Activated naive CD8-positive, alpha-beta T cell treated with anti-CD3 and anti-CD28 coated beads, Interleukin-2, amount 10 ng/mL, durations not matched to agents 7 days and 5 days (primary cell): ENCODE data around the gene MBD3L2. TPM values are rescaled to one million over a fixed set of nuclear protein-coding genes. Genes with fewer than 3 reads are reported as not detected.
"Not testable (repeated sequence)": the region's sequence is repeated elsewhere in the genome, so short reads cannot be mapped to it uniquely, and the experiment has no call there.

Source experiments
- ATAC-seq: fragments of 150-1000 bp; cut with Tn5 transposase; one replicate; pipeline ENCODE4 v1.10.0; 2021; ENCODE audit warnings: low read depth, moderate library complexity
- POLR2A ChIA-PET: fragments of 350-600 bp; sonication (Branson Sonifier 250); formaldehyde crosslinking; loops from one replicate; lab custom pipeline; 2021; ENCODE audit warnings: antibody characterized with exemption; lab: Charles Lee
- DNase-seq: peaks from one replicate; pipeline ENCODE4 v3.0.0; 2021
- H3K27ac Mint-ChIP-seq: one replicate; pipeline ENCODE4 v1.8.0; 2022; ENCODE audit warnings: mild to moderate bottlenecking, mixed read lengths
- H3K27me3 Mint-ChIP-seq: one replicate; pipeline ENCODE4 v1.8.0; 2022; ENCODE audit warnings: mild to moderate bottlenecking, moderate library complexity, mixed read lengths
- H3K36me3 Mint-ChIP-seq: one replicate; pipeline ENCODE4 v1.8.0; 2021; ENCODE audit warnings: mild to moderate bottlenecking, mixed read lengths
- H3K4me1 Mint-ChIP-seq: one replicate; pipeline ENCODE4 v1.8.0; 2021; ENCODE audit warnings: mixed read lengths
- H3K4me3 Mint-ChIP-seq: one replicate; pipeline ENCODE4 v1.8.0; 2022; ENCODE audit warnings: mild to moderate bottlenecking, moderate library complexity, mixed read lengths
- H3K9me3 Mint-ChIP-seq: one replicate; pipeline ENCODE4 v1.8.0; 2021; ENCODE audit warnings: mixed read lengths
- total RNA-seq, 2 experiments: library from RNA; stranded (reverse); gene quantifications; one replicate each; pipeline ENCODE4 v1.2.3, GENCODE V29; 2021

Gene MBD3L2
- total RNA-seq: not detected

DNA sequence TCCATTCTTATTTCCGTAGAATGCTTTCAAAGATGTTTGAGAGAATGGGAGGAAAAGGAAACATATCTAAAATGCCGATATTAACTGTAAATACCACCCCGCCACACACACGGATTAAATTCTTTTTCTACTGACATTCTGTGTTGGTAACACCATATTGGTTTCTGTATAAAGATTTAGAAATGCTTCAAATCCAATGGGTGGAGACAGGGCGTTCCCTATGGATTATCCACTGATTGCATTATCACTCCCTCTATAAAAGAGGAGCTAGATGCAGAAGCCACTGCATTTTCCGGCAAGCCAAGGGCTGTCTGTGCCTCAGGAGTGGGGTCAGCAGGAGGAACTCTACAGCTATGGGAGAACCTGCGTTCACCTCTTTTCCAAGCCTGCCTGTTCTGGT, at the start of gene MBD3L2:
TSS of gene MBD3L2 (plus strand) at position 301 of the 400 bp plus-strand sequence. CDS start at position 354, 53 bp downstream.
- H3K4me1 Mint-ChIP-seq, DNase-seq, ATAC-seq, H3K9me3 Mint-ChIP-seq, H3K36me3 Mint-ChIP-seq, H3K27ac Mint-ChIP-seq, H3K4me3 Mint-ChIP-seq, POLR2A ChIA-PET, H3K27me3 Mint-ChIP-seq: not testable (repeated sequence)

DNA sequence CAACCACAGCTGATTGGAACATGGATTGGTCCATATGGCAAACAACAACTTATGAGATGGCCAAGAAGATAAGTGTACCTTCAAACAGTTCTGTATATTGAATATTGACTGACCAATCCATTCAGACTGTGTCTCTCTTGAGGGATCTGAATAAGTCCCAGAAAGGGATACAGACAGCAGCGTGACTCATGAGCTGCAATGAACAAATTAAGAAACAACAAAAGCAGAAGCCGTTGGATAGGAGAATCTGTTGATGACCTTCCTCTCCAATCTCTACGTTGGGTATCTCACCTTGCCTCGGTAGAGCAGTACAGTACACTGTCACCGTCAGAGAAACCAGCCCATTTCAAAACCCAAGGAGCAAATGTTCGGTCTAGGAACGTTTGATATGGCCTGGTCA, 49.2 kb upstream of the MBD3L2 start:
- POLR2A ChIA-PET: no interaction called here
- Mint-ChIP-seq H3K36me3 (peaks cover 4% of the 10 kb centered on the region), H3K27me3 (no peaks in the 10 kb centered on the region)

DNA sequence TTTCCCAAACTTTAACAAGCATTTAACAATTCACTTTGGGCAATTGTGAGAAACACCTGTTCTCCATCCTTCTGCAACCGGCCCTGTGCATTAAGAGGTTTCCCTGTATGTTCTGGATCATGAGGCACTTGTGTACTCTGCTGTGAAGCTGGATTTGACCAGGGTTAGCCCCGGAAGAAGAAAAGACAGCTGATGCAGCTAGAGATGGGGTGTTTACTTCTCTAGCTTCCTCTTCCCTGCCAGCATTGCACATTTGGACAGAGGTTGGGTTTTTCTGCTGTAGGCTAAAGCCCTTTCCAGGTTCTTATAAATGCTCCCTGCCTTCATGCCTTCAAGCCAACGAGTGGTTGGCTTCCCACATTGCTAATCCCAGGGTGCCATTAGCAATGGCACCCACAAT, 48.8 kb upstream of the MBD3L2 start:
- ATAC-seq: no peak
- Mint-ChIP-seq H3K9me3 (peaks cover 6% of the 10 kb centered on the region), H3K4me1 (peaks cover 6% of the 10 kb centered on the region), H3K36me3 (peaks cover 2% of the 10 kb centered on the region), H3K27ac (no peak overlapping the region), H3K27me3 (no peaks in the 10 kb centered on the region), H3K4me3 (no peak overlapping the region)
- POLR2A ChIA-PET: no interaction called here
- no peak for DNase-seq

More for the DNA sequence above, 49.2 kb upstream of the MBD3L2 start:
- ATAC-seq (no peak), DNase-seq (no peak)
- Mint-ChIP-seq H3K4me3 (no peak overlapping the region), H3K4me1 (peaks cover 6% of the 10 kb centered on the region), H3K9me3 (peaks cover 10% of the 10 kb centered on the region), H3K27ac (no peak overlapping the region)

DNA sequence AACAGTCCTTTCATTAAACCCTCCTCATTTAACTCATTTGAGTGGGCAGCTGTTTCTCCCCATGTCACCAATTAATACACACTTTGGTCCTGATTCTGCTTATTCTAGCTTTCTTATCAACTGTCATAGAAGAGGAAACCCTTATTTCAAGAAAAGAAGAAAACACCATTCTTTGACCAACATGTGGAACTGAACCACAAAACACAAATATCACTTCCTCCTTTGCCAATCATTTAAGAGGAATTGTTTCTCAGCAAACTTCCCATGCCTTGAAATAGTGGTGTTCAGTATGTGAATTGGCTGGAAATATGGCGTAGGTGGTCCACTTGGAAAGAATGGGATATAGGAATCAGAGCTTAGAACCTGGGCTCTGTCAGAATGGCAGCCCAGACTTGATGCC, 48.3 kb upstream of the MBD3L2 start:
- no peaks in the 10 kb centered on the region for H3K36me3 Mint-ChIP-seq
- POLR2A ChIA-PET: no interaction called here
- H3K4me1 Mint-ChIP-seq: peaks cover 6% of the 10 kb centered on the region
- no peak overlapping the region for H3K27ac Mint-ChIP-seq
- H3K9me3 Mint-ChIP-seq: peaks cover 3% of the 10 kb centered on the region
- ATAC-seq: no peak
- DNase-seq: no peak
- H3K27me3 Mint-ChIP-seq: no peaks in the 10 kb centered on the region
- H3K4me3 Mint-ChIP-seq: no peak overlapping the region

DNA sequence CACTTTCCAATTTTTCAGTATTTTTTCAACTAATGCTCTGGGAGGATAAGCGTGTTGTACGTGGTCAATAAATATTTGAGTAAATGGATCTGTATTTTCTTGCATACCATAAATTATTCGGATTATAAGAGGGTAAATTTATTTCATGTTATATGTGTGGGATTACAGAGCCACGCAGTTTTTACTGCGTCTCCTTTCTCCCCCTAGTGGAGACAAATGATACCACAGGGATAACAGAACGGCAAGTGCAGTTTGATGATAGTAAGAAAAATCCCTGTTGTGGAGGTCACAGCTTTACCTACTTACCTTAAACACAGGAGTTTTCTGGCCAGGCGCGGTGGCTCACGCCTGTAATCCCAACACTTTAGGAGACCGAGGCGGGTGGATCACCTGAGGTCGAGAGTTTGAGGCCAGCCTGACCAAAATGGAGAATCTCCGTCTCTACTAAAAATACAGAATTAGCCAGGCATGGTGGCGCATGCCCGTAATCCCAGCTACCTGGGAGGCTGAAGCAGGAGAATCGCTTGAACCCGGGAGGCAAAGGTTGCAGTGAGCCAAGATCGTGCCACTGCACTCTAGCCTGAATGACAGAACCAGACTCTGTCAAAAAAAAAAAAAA, 44.7 kb upstream of the MBD3L2 start:
- no peak for DNase-seq
- peaks cover 16% of the 10 kb centered on the region for H3K4me1 Mint-ChIP-seq
- POLR2A ChIA-PET: no interaction called here
- H3K27ac Mint-ChIP-seq: no peak overlapping the region
- no peak for ATAC-seq
- no peaks in the 10 kb centered on the region for H3K9me3 Mint-ChIP-seq
- no peaks in the 10 kb centered on the region for H3K36me3 Mint-ChIP-seq
- no peaks in the 10 kb centered on the region for H3K27me3 Mint-ChIP-seq
- H3K4me3 Mint-ChIP-seq: no peak overlapping the region

DNA sequence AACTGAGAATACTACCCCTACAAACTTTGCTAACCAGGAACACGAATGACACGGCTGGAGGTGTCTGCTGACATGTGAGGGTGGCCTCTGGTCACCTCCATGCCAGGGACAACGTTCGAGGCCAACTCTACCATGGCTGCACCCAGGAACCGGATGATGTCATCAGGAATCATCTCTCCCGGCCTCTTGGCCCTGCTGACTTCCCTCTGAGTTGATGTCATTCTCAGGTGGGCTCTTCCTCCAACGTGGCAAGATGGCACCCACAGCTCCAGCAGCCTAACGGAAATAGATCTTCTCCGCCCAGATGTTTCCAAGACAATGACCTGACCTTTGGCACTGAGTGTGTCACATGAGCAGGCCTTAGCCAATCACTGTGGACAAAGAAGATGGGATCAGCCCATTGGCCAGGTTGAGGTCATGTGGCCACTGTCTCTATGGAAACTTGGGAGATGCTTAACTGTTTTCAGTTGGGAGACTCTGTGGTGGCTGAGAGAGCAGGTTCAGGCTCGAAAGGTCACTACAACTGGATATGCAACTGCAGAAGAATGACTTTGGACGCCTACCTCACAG, 42.9 kb upstream of the MBD3L2 start:
- POLR2A ChIA-PET: no interaction called here
- H3K4me3 Mint-ChIP-seq: no peak overlapping the region
- H3K36me3 Mint-ChIP-seq: no peaks in the 10 kb centered on the region
- H3K4me1 Mint-ChIP-seq: peaks cover 18% of the 10 kb centered on the region
- ATAC-seq (no peak), DNase-seq (no peak)
- H3K27ac Mint-ChIP-seq: no peak overlapping the region
- H3K27me3 Mint-ChIP-seq: no peaks in the 10 kb centered on the region
- peaks cover 3% of the 10 kb centered on the region for H3K9me3 Mint-ChIP-seq

DNA sequence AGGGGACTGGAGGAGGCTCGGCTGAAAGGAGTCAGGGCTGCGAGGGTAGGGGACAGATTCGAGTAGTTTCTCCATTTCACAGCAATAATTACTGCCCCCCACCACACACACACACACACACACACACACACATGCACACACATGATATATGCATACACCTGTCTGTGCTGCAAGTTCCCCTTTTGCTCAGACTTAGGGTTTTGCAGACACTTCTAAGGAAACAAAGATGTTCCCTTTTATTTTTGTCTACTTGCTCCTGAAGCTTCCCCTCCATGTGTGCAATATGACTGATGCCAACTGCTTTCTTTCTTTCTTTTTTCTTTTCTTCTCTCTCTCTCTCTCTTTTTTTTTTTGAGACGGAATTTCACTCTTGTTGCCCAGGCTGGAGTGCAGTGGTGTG, 41.3 kb upstream of the MBD3L2 start:
- POLR2A ChIA-PET: no interaction called here
- ATAC-seq (no peak), DNase-seq (no peak)
- Mint-ChIP-seq H3K4me1 (peaks cover 18% of the 10 kb centered on the region), H3K4me3 (no peak overlapping the region), H3K9me3 (peaks cover 5% of the 10 kb centered on the region), H3K27me3 (no peaks in the 10 kb centered on the region), H3K36me3 (no peaks in the 10 kb centered on the region), H3K27ac (no peak overlapping the region)

DNA sequence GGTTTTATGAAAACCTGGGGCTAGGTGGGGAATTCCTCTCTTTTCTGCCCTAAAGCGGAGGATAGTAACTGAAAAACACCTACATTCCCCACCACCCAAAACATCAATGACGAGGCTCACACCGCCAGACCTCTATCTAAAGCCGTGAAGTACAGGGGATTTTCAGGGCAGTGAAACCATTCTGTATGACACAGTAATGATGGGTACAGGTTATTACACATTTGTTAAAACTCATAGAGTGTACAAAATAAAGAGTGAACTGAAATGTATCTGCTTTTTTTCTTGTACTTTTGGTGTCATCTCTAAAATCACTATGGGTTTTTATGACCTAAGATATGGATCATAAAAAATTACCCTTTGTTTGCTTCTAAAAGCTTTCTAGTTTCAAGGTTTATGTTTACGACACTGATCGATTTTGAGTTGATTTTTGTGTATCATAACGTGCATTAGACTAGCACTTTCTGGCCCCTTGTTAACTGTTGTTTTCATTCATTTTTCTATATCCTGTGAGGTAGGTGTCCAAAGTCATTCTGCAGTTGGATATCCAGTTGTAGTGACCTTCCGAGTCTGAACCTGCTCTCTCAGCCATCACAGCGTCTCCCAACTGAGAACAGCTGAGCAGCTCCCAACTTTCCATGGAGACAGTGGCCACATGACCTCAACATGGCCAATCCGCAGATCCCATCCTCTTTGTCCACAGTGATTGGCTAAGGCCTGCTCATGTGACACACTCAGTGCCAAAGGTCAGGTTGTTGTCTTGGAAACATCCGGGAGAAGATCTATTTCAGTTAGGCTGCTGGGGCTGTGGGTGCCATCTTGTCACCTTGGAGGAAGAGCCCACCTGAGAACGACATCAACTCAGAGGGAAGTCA, 38.2 kb upstream of the MBD3L2 start:
- POLR2A ChIA-PET: no interaction called here
- Mint-ChIP-seq H3K27ac (no peak overlapping the region), H3K4me3 (no peak overlapping the region), H3K9me3 (peaks cover 5% of the 10 kb centered on the region), H3K27me3 (no peaks in the 10 kb centered on the region), H3K4me1 (peaks cover 18% of the 10 kb centered on the region), H3K36me3 (peaks cover 2% of the 10 kb centered on the region)
- DNase-seq (no peak), ATAC-seq (no peak)

DNA sequence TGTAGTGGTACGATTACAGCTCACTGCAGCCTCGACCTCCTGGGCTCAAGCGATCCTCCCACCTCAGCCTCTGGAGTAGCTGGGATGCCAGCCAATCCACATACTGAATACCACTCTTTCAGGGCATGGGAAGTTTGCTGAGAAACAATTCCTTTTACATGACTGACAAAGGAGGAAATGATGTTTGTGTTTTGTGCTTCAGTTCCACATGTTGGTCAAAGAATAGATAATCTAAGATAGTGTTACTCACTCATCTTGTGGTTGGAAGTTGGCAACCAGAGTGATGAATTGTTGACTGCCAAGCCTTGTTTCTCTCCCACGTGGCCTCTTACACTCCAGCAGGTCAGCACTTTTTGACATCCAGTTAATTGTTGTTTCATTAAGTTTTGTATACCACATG, 35.4 kb upstream of the MBD3L2 start:
- DNase-seq (no peak), ATAC-seq (no peak)
- H3K27ac Mint-ChIP-seq: no peak overlapping the region
- POLR2A ChIA-PET: no interaction called here
- peaks cover 5% of the 10 kb centered on the region for H3K9me3 Mint-ChIP-seq
- peaks cover 16% of the 10 kb centered on the region for H3K4me1 Mint-ChIP-seq
- H3K36me3 Mint-ChIP-seq: peaks cover 2% of the 10 kb centered on the region
- no peaks in the 10 kb centered on the region for H3K27me3 Mint-ChIP-seq
- H3K4me3 Mint-ChIP-seq: no peak overlapping the region

DNA sequence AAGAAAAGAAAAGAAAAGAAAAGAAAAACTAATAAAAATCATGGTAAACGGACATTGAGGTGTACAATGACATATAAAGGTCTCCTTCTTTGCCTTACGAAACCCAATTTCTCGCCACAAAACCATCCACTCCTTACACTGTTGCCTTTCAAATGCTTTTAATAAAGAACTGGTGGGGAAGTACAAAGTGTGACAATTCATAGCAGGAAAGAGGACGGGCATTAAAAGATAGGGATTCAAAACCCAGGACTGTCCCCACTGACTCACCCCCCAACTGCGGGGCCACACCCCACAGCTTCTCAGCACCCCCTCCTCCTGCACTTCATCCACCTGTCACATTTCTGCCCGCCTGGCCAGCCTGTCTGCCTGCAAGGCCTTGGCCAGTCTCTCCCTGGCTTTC, 30.3 kb upstream of the MBD3L2 start:
- peaks cover 2% of the 10 kb centered on the region for H3K36me3 Mint-ChIP-seq
- H3K27ac Mint-ChIP-seq: no peak overlapping the region
- H3K4me1 Mint-ChIP-seq: peaks cover under 1% of the 10 kb centered on the region
- H3K4me3 Mint-ChIP-seq: no peak overlapping the region
- POLR2A ChIA-PET: no interaction called here
- ATAC-seq (no peak), DNase-seq (no peak)
- H3K27me3 Mint-ChIP-seq: no peaks in the 10 kb centered on the region
- no peaks in the 10 kb centered on the region for H3K9me3 Mint-ChIP-seq

DNA sequence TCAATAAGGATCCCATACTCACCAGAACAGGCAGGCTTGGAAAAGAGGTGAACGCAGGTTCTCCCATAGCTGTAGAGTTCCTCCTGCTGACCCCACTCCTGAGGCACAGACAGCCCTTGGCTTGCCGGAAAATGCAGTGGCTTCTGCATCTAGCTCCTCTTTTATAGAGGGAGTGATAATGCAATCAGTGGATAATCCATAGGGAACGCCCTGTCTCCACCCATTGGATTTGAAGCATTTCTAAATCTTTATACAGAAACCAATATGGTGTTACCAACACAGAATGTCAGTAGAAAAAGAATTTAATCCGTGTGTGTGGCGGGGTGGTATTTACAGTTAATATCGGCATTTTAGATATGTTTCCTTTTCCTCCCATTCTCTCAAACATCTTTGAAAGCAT, 27.8 kb upstream of the MBD3L2 start, which contains the start of gene MBD3L2B:
TSS of gene MBD3L2B (minus strand) at position 101 of the 400 bp plus-strand sequence. CDS start at position 67, 34 bp downstream.
- ATAC-seq, H3K36me3 Mint-ChIP-seq, H3K4me1 Mint-ChIP-seq, H3K27ac Mint-ChIP-seq, H3K9me3 Mint-ChIP-seq, POLR2A ChIA-PET, H3K27me3 Mint-ChIP-seq, H3K4me3 Mint-ChIP-seq, DNase-seq: not testable (repeated sequence)

DNA sequence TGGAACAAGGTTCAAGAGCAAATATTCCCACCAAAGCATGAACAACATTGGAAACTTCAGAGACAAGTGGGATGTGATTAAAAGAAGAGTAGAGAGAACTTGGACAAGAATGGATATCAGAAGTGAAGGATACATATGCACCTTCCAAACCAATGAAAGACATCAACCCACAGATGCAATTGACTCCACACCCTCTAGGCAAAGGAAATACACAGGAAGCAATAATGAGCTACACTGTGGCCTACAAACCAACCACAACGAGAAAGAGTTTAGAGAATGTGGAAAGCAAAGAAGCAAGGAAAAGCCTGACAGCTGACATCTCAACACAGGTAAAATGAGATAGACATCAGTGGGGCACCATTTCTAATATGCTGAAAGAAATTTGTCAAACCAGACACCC, 20.3 kb upstream of the MBD3L2 start:
- H3K4me3 Mint-ChIP-seq, H3K27ac Mint-ChIP-seq, H3K4me1 Mint-ChIP-seq, H3K9me3 Mint-ChIP-seq, H3K27me3 Mint-ChIP-seq, H3K36me3 Mint-ChIP-seq, DNase-seq, POLR2A ChIA-PET, ATAC-seq: not testable (repeated sequence)

DNA sequence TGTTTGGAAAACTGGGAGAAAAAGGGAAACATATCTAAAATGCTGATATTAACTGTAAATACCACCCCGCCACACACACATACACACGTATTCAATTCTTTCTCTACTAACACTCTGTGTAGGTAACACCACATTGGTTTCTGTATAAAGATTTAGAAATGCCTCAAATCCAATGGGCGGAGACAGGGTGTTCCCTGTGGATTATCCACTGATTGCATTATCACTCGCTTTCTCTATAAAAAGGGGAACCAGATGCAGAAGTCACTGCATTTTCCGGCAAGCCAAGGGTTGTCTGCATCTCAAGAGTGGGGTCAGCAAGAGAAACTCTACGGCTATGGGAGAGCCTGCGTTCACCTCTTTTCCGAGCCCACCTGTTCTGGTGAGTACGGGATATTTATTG, 18.8 kb upstream of the MBD3L2 start, which contains the start of gene MBD3L5:
TSS of gene MBD3L5 (plus strand) at position 301 of the 400 bp plus-strand sequence. CDS start at position 335, 34 bp downstream.
- H3K9me3 Mint-ChIP-seq, H3K4me3 Mint-ChIP-seq, DNase-seq, H3K27me3 Mint-ChIP-seq, ATAC-seq, H3K27ac Mint-ChIP-seq, POLR2A ChIA-PET, H3K36me3 Mint-ChIP-seq, H3K4me1 Mint-ChIP-seq: not testable (repeated sequence)
